SU-DHL-6 (cell line): ENCODE results near the gene MARK1.

ENCODE experiments used
- CTCF ChIP-seq: fragments of 200-600 bp; sonication (generic); IDR thresholded peaks from one replicate; pipeline ENCODE4 v1.5.1; 2017; ENCODE audit warnings: antibody characterized with exemption, mild to moderate bottlenecking, low read length, moderate library complexity; ENCODE audit not compliant: insufficient read depth, poor library complexity, severe bottlenecking
- EZH2phosphoT487 ChIP-seq: fragments of 200-600 bp; sonication (generic), shearing (Covaris generic); conservative IDR thresholded peaks from 2 replicates; pipeline ENCODE4 v1.6.1; 2018; ENCODE audit warnings: mild to moderate bottlenecking, antibody characterized with exemption, low read length, moderate library complexity, mixed read lengths

DNA sequence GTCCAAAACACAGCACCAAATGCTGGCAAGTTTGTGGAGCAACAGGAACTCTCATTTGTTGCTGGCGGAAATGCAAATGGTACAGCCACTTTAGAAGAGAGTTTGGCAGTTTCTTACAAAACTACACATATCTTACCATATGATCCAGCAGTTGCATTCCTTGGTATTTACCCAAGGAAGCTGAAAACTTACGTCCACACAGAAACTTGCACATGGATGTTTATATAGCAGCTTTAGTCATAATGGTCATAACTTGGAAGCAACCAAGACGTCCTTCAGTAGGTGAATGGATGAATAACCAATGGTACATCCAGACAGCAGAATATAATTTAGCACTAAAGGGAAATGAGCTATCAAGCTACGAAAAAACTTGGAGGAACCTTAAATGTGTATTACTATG lies 66.4 kb downstream of the MARK1 start:
- TF ChIP-seq CTCF (no peak), EZH2phosphoT487 (no peak)
